Measurements from ENCODE around the gene HBM.
"Not testable (repeated sequence)": the region's sequence is repeated elsewhere in the genome, so short reads cannot be mapped to it uniquely, and the experiment has no call there.

The HBM gene

GRCh38 chr16:165539-166374 lies at the start of gene HBM:
TSS of gene HBM (plus strand) at chr16:165978. CDS start at chr16:165998, 20 bp downstream.
- H3K27me3 Mint-ChIP-seq = peaks cover 15% of the 10 kb centered on the region
- peak within 1 kb of the TSS; percentile 49 for H3K4me3 Mint-ChIP-seq
- no peak within 1 kb of the TSS for H3K27ac Mint-ChIP-seq
- H3K9me3 Mint-ChIP-seq (ENCODE audit: low read depth) = no peaks in the 10 kb centered on the region
- peaks cover 1% of the 10 kb centered on the region for H3K4me1 Mint-ChIP-seq (ENCODE audit: low read depth)
- no peaks in the 10 kb centered on the region for H3K36me3 Mint-ChIP-seq

GRCh38 chr16:116015-116414 lies 49.8 kb upstream of the HBM start:
- Mint-ChIP-seq H3K36me3 (peaks cover 2% of the 10 kb centered on the region), H3K27me3 (no peaks in the 10 kb centered on the region), H3K4me3 (no peak overlapping the region), H3K9me3 (ENCODE audit: low read depth) (no peaks in the 10 kb centered on the region), H3K4me1 (ENCODE audit: low read depth) (peaks cover 4% of the 10 kb centered on the region), H3K27ac (no peak overlapping the region)

GRCh38 chr16:117379-118365 lies 48.1 kb upstream of the HBM start:
- H3K36me3 Mint-ChIP-seq = peaks cover 2% of the 10 kb centered on the region
- H3K27ac Mint-ChIP-seq = no peak overlapping the region
- H3K4me3 Mint-ChIP-seq = no peak overlapping the region
- H3K4me1 Mint-ChIP-seq (ENCODE audit: low read depth) = peaks cover 4% of the 10 kb centered on the region
- no peaks in the 10 kb centered on the region for H3K9me3 Mint-ChIP-seq (ENCODE audit: low read depth)
- H3K27me3 Mint-ChIP-seq = no peaks in the 10 kb centered on the region

GRCh38 chr16:118857-119256 lies 46.9 kb upstream of the HBM start:
- Mint-ChIP-seq H3K27me3 (no peaks in the 10 kb centered on the region), H3K4me1 (ENCODE audit: low read depth) (peaks cover 4% of the 10 kb centered on the region), H3K9me3 (ENCODE audit: low read depth) (no peaks in the 10 kb centered on the region), H3K4me3 (no peak overlapping the region), H3K36me3 (peaks cover 2% of the 10 kb centered on the region), H3K27ac (no peak overlapping the region)

GRCh38 chr16:119295-119694 lies 46.5 kb upstream of the HBM start:
- Mint-ChIP-seq H3K27me3 (no peaks in the 10 kb centered on the region), H3K27ac (no peak overlapping the region), H3K9me3 (ENCODE audit: low read depth) (no peaks in the 10 kb centered on the region), H3K36me3 (peaks cover 2% of the 10 kb centered on the region), H3K4me3 (no peak overlapping the region), H3K4me1 (ENCODE audit: low read depth) (peaks cover 4% of the 10 kb centered on the region)

GRCh38 chr16:119835-120491 lies 45.8 kb upstream of the HBM start:
- H3K27ac Mint-ChIP-seq = no peak overlapping the region
- peaks cover 4% of the 10 kb centered on the region for H3K4me1 Mint-ChIP-seq (ENCODE audit: low read depth)
- no peaks in the 10 kb centered on the region for H3K9me3 Mint-ChIP-seq (ENCODE audit: low read depth)
- no peak overlapping the region for H3K4me3 Mint-ChIP-seq
- H3K36me3 Mint-ChIP-seq = peaks cover 2% of the 10 kb centered on the region
- H3K27me3 Mint-ChIP-seq = no peaks in the 10 kb centered on the region

GRCh38 chr16:120756-121155 lies 45.0 kb upstream of the HBM start:
- no peaks in the 10 kb centered on the region for H3K9me3 Mint-ChIP-seq (ENCODE audit: low read depth)
- H3K36me3 Mint-ChIP-seq = peaks cover 2% of the 10 kb centered on the region
- H3K27ac Mint-ChIP-seq = no peak overlapping the region
- no peak overlapping the region for H3K4me3 Mint-ChIP-seq
- peaks cover 4% of the 10 kb centered on the region for H3K4me1 Mint-ChIP-seq (ENCODE audit: low read depth)
- no peaks in the 10 kb centered on the region for H3K27me3 Mint-ChIP-seq

GRCh38 chr16:122361-122760 lies 43.4 kb upstream of the HBM start:
- H3K27ac Mint-ChIP-seq = no peak overlapping the region
- H3K9me3 Mint-ChIP-seq (ENCODE audit: low read depth) = no peaks in the 10 kb centered on the region
- H3K4me1 Mint-ChIP-seq (ENCODE audit: low read depth) = peaks cover 4% of the 10 kb centered on the region
- no peaks in the 10 kb centered on the region for H3K36me3 Mint-ChIP-seq
- no peaks in the 10 kb centered on the region for H3K27me3 Mint-ChIP-seq
- H3K4me3 Mint-ChIP-seq = no peak overlapping the region

GRCh38 chr16:123558-124350 lies 42.0 kb upstream of the HBM start:
- H3K4me1 Mint-ChIP-seq (ENCODE audit: low read depth); H3K9me3 Mint-ChIP-seq (ENCODE audit: low read depth); H3K4me3 Mint-ChIP-seq: not testable (repeated sequence)

GRCh38 chr16:125011-125410 lies 40.8 kb upstream of the HBM start:
- Mint-ChIP-seq H3K36me3 (no peaks in the 10 kb centered on the region), H3K4me3 (no peak overlapping the region), H3K27ac (no peak overlapping the region), H3K4me1 (ENCODE audit: low read depth) (peaks cover 13% of the 10 kb centered on the region), H3K9me3 (ENCODE audit: low read depth) (no peaks in the 10 kb centered on the region), H3K27me3 (no peaks in the 10 kb centered on the region)

More at GRCh38 chr16:123558-124350, 42.0 kb upstream of the HBM start:
- not testable (repeated sequence) for H3K27me3 Mint-ChIP-seq, H3K36me3 Mint-ChIP-seq, H3K27ac Mint-ChIP-seq

- Mint-ChIP-seq H3K4me1 (ENCODE audit: low read depth) (peaks cover 28% of the 10 kb centered on the region), H3K4me3 (peak overlapping the region; percentile 23), H3K9me3 (ENCODE audit: low read depth) (no peaks in the 10 kb centered on the region), H3K36me3 (no peaks in the 10 kb centered on the region), H3K27ac (no peak overlapping the region), H3K27me3 (no peaks in the 10 kb centered on the region)
Measured at GRCh38 chr16:129075-129474, 36.7 kb upstream of the HBM start.

- no peaks in the 10 kb centered on the region for H3K9me3 Mint-ChIP-seq (ENCODE audit: low read depth)
- no peaks in the 10 kb centered on the region for H3K36me3 Mint-ChIP-seq
- H3K4me3 Mint-ChIP-seq = no peak overlapping the region
- H3K27me3 Mint-ChIP-seq = no peaks in the 10 kb centered on the region
- peaks cover 37% of the 10 kb centered on the region for H3K4me1 Mint-ChIP-seq (ENCODE audit: low read depth)
- H3K27ac Mint-ChIP-seq = no peak overlapping the region
Measured at GRCh38 chr16:130533-131173, 35.1 kb upstream of the HBM start.

GRCh38 chr16:132120-132519 lies 33.7 kb upstream of the HBM start:
- H3K27me3 Mint-ChIP-seq = no peaks in the 10 kb centered on the region
- no peak overlapping the region for H3K27ac Mint-ChIP-seq

GRCh38 chr16:133716-134115 lies 32.1 kb upstream of the HBM start:
- Mint-ChIP-seq H3K9me3 (ENCODE audit: low read depth) (no peaks in the 10 kb centered on the region), H3K27me3 (no peaks in the 10 kb centered on the region), H3K4me1 (ENCODE audit: low read depth) (peaks cover 51% of the 10 kb centered on the region), H3K27ac (no peak overlapping the region), H3K4me3 (no peak overlapping the region), H3K36me3 (no peaks in the 10 kb centered on the region)

More at GRCh38 chr16:132120-132519, 33.7 kb upstream of the HBM start:
- peaks cover 47% of the 10 kb centered on the region for H3K4me1 Mint-ChIP-seq (ENCODE audit: low read depth)
- H3K9me3 Mint-ChIP-seq (ENCODE audit: low read depth) = no peaks in the 10 kb centered on the region
- no peaks in the 10 kb centered on the region for H3K36me3 Mint-ChIP-seq
- no peak overlapping the region for H3K4me3 Mint-ChIP-seq

All from activated naive CD8-positive, alpha-beta T cell (primary cell).